SHP77 treated with DMSO at 0.1 percent for 48 hours (cell line): Measurements from ENCODE around the gene ANKRD42.
"Not testable (repeated sequence)": the region's sequence is repeated elsewhere in the genome, so short reads cannot be mapped to it uniquely, and the experiment has no call there.

Experiments used
- DNase-seq: peaks from one replicate; lab custom pipeline; 2025; lab: John Stamatoyannopoulos, UW

ANKRD42 gene

DNA sequence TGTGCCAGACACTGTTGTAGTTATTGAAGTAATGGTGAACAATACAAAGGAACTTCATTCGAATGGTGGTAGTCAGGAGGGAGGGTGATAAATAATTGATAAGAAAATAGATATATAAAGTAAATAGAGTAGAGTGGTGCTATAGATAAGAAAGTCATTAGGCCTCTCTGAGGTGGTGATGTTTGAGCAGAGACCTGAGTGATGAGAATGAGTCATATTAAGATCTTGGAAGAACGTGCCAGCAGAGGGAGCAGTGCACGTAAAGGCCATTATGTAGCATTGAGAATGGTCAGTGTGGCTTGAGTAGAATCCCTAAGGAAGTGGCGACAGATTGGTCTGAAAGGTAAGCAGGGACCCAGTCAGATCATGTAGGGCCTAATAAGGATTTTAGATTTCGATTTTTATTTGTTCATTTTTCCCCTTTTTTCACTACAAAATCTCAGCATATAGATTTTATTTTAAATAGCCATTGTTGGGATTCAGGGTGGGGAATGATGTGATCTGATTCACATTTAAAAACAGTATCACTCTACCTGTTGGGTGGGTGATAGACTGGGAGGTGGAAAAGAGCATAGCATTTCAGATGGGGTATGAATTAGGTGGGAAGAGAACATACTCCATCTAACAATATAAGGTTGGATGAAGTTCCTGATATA, 47.9 kb downstream of the ANKRD42 start:
- DNase-seq: peak; percentile 25

- no peak for DNase-seq
Observed at GRCh38 chr11:83249445-83249844, 55.9 kb downstream of the ANKRD42 start.

DNA sequence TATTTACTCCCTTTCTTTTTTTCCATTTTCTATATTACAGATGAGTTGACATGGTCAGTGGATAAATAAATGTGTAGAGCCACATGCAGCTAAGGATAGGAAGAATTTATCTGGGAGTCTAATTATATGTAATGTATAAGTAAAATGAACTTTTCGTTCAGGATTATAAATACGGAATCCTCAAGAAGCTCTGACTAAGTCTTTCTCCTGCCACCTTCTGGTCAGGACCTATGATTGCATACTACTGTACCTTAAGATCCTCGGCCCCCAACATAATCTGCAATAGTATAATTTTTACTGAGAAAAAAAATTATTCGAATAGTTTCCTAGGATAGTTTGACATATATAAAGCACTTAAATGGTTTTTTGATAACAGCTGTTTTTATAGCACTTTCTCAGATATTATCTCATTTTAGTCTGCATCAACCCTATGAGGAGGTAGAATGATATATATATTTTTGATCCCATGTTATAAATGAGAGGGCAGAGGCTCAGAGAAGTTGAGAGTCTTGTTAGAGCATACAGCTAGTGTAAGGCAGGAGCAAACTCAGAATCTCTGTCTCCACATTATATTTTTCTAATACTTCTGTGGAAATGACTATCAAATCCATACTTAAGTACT, 56.6 kb downstream of the ANKRD42 start:
- DNase-seq: peak; percentile 8

DNA sequence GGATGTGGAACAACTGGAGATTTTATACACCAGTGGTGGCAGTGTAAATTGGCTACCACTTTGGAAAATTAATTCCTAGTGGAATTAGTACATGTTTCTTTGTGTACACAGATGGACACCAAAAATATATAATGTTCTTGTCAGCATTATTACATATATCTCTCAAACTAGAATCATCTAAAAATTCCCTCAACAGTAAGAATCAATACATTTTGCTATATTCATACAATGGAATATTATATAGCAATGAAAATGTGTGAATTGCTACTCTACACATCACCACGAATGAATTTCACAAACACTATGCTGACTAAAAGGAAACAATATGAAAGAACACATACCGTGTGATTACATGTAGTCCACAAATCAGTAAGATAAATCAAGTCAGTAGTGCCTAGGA, 58.8 kb downstream of the ANKRD42 start:
- no peak for DNase-seq

DNA sequence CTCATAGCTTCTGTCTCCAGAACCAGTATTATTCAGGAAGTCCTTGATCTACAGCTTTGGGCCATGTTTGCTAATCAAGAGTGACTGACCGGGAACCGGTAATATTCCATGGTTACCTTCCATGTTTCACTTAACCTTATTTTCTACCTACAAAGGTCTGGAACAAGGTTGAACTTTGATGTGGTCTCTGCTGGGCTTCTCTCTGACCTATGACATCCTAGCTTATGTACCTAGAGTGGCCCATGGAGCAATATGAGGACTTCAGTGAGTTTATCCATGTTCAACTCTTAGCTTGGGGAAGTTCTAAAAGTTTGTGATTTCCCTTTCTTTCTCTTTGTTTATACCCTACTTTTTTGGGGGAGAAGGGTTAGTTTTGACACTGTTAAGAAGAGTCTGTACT, 59.4 kb downstream of the ANKRD42 start:
- DNase-seq: no peak

DNA sequence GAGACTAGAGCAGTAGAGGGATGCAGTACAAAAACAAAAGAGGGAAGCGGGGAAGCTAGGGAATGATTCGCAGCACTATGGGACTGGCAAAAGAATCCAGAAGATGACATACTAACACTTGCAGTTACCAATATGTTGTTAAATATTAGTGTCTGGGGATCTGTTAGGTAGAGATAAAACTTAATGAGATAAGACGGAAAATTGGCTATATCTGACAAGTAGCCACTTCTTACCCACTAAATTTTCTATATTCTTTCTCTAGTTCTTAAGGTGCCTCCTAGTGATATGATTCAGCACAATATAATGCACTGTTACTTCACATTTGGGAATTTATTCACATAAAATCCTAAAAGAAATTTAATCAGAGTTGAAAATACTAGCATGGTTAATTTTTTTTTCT, 61.9 kb downstream of the ANKRD42 start:
- no peak for DNase-seq

GRCh38 chr11:83256602-83257340, 63.3 kb downstream of the ANKRD42 start:
- no peak for DNase-seq

DNA sequence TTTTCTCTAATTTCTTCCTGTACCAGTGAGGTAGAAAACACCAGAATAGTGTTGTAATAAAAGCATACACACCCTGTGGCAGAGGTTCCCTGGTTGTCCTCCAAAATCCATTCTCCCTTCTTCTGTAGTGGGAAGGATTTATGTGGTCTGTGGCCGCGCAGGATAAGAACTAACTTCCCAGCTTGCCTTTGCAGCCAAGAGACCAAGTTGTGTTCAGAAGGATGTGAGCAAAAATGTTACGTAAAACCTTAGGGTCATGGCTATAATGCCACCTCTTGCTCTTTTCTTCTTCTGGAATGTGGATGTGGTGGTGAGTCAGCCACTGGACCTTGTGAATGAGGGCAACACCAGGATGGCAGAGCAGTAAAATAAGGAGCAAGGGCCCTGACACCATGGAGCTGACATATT, 64.3 kb downstream of the ANKRD42 start:
- no peak for DNase-seq

DNA sequence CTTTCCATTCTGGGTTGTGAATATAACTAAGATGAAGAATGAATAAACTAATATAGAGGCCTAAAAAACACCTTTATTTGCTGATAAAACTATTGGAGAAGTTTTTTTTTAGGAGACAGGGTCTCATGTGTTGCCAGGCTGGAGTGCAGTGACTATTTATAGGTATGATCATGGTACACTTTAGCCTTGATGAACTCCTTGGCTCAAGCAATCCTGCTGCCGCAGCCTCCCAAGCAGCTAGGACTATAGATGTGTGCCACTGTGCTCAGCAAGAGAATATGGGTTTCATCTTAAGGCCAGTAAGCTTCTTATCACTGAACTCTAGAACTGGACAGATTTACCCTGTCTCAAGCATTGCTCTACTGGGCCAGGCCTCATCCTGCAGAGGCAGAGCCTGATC, 66.0 kb downstream of the ANKRD42 start:
- no peak for DNase-seq

DNA sequence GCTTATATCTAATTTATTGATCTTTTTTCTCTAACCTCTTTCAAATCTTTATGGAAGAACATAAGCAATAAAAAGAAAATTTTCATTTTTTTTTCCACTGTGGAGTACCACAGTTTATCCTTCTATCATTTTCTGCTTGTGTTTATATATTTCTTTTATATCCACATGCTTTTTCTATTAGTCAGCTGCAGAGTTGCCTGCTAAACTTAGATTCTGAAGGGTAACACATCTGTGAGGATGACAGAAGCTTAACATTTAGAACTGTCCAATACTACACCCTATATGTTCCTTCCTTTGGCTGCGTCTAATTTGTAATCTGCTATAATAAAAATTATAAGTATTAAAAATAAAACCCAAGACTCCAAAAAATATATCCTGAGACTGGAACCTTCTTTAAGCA, 71.8 kb downstream of the ANKRD42 start:
- DNase-seq: no peak

DNA sequence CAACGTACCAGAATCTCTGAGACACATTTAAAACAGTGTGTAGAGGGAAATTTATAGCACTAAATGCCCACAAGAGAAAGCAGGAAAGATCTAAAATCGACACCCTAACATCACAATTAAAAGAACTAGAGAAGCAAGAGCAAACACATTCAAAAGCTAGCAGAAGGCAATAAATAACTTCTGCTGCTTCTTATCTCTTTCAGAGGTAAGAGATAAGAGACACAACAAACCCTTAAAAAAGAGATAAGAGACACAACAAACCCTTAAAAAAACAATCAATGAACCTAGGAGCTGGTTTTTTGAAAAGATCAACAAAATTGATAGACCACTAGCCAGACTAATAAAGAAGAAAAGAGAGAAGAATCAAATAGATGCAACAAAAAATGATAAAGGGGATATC, 75.6 kb downstream of the ANKRD42 start:
- not testable (repeated sequence) for DNase-seq

DNA sequence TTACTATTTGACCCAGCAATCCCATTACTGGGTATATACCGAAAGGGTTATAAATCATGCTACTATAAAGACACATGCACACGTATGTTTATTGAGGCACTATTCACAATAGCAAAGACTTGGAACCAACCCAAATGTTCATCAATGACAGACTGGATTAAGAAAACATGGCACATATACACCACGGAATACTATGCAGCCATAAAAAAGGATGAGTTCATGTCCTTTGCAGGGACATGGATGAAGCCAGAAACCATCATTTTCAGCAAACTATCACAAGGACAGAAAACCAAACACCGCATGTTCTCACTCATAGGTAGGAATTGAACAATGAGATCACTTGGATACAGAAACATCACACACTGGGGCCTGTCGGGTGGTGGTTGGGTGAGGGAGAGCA, 78.2 kb downstream of the ANKRD42 start:
- DNase-seq: not testable (repeated sequence)

- no peak for DNase-seq
Observed at GRCh38 chr11:83272627-83273026, 79.1 kb downstream of the ANKRD42 start.

GRCh38 chr11:83275888-83276641, 82.6 kb downstream of the ANKRD42 start:
- no peak for DNase-seq

DNA sequence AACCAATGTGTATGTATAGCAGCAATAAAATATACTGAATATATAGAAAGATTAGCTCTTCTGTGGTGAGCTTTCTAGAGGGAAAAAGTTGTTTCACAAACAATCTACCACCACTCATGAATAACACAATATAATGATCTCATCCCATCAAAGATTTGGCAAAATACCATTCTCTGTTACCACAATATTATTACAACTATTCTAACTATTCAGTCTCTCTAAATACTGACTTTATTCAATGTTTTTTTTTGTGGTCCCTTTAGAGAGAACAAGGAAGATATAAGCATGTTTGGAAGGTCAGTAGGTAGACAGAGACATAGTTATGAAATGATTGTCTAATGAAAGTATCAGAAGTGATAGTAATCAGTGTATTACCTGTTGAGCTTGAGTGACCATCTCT, 84.8 kb downstream of the ANKRD42 start:
- no peak for DNase-seq

GRCh38 chr11:83280256-83280655, 86.7 kb downstream of the ANKRD42 start:
- no peak for DNase-seq

- no peak for DNase-seq
Observed at GRCh38 chr11:83282084-83282716, 88.7 kb downstream of the ANKRD42 start.

DNA sequence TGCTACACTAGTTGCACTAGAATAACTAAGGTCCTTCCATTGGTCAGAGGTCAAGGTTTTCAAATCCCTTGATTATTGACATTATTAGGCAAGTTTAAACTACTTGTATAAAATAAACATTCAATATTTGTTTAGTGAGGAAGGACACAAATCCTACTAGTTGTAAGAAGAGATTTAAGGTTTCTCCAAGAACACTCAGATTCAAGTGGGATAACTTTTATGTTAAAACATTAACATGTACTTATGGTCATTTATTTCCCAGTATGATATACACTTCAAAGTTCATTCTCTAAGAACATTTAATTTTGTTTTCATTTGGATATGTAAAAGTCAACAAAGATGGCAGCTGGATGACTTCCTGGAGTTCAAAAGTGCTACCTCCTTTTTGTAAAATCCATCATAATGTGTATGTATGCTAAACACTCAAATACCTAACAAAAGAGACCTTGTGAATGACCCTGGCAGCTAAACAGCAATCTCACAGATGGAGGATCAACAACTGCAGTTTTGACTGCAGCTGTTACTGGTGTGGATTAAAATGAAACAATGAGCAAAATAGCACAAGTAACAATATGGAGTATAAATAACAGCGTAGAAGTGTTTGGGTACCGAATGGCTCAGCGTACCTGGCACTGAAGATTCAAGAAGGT, 91.1 kb downstream of the ANKRD42 start:
- no peak for DNase-seq

- no peak for DNase-seq
Observed at GRCh38 chr11:83285151-83285770, 91.7 kb downstream of the ANKRD42 start.

GRCh38 chr11:83285771-83286528, 92.4 kb downstream of the ANKRD42 start, which contains the start of gene CCDC90B:
CCDC90B (minus strand) TSS chr11:83286367; CDS start chr11:83285972, 395 bp downstream.
- DNase-seq: peak; percentile 92
